ENCODE data around the gene PWWP2B.
A peak's percentile ranks its signal among the peaks of the same experiment; 100 is the strongest.

The PWWP2B gene

DNA sequence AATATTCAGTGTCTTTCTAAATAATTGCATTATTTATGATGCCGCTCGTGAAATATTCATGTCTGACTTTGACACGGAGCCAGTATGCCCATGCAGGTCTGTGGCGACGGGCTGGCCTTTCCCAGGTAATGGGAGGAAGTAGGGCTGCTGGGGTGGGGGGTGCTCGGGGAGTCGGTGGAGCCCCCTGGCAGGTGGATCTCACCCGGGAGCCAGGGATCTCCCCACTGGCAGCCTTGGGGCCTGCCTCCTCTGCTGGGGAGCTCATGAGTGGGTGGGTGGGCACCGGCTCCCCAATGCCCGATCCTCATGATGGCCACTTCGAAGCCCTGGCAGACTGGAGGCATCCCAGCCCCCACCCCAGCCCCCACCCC, 52.8 kb downstream of the PWWP2B start:
- DNase-seq = no peak

DNA sequence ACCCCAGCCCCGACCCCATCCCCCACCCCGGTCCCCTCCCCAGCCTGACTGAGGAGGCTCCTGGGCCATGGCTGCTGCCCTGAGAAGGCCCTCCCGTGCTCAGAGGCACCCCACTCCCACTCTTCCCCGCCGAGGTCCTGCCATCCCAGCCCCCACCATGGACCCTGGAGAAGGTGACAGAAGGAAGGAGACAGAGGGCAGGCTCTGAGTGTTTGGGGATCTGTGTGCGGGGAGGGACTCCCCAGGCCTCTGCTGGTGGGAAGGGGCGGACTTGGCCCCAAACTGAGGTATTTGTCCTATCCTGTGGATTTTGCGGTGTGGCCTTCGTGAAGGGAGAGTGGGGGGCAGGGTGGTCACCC, 53.4 kb downstream of the PWWP2B start:
- DNase-seq = no peak

DNA sequence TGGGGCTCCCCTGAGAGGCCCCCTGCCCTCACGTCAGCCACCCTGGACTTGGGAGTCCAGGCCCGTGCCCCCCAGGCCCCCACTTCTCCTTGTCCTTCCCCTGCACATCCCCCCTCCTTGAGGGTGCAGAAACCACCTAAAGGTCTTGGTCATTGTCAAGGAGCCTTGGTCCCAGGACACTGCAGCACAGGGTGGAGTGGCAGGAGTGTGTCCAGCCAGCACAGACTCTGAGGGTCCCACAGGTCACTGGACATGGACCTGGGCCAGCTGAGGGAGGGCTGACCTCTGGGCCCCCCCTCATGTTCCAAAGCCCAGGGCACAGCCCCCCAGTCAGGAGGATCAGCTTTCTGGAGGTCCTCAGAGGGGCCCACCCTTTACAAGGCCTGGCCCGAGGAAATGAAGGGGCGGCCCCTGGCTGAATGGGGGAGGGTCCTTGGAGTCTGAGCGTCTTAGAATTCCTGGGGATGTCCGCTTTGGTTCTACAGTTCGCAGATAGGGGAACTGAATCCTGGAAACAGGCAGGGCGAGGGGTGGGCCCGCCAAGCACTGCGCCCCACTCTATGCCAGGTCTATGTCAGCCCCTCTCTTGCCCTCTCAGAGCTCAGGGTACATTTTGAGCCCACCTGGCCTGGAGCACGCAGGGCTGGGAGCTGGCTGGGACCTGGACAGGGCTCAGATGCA, 54.0 kb downstream of the PWWP2B start:
- no peak for DNase-seq

DNA sequence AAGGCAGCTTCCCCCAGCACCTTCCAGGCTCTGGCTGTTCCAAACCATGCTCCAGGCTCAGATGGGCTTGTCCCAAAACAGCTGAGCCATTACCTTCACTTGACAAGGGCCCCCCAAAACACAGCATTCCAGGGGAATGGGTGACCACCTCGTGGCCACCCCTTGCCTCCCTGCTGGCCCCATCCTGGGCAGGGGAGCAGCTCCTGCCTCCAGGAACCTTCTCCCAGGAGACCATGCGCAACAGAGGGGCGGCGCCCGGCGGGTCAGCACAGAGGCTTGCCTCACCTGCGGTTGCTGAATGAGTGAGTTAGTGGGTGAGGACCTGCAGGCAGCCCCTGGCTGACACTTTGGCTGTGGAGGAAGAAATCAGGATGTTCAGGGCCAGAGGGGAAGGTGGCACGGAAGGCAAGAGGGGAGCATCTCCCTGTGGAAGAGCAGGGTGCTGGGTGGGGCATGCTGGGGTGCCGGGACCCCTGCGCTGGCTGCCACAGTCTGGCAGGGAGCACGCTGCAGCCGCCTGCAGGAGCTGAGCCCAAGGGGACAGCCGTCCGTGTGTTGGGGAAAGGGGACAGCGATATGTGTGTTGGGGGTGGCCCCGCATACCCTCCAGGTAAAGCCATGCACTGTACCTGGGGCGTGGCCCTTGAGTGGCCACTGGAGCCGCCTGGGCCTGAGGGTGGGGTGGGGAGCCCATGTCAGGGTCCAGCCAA, 54.7 kb downstream of the PWWP2B start:
- DNase-seq = no peak

DNA sequence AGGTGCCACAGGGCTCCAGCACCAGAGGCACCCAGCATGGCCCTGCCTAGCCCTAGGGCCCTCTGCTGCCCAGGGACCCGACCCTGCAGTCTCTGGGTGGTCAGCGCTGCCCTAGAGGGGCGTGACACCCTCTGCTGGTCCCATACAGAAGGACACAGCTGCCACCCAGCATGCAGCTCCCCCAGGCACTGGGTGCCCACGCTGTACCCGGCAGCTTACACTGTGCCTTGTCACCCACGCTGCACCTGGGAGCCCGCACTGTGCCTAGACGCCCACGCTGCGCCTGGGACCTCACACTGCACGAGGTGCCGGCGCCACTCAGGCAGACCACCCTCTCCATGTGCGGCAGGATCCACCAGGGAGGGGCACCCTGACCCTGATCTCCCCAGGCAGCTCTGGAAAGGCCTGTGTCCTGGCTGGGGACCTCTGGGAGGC, 55.2 kb downstream of the PWWP2B start:
- DNase-seq = peak; percentile 48

DNA sequence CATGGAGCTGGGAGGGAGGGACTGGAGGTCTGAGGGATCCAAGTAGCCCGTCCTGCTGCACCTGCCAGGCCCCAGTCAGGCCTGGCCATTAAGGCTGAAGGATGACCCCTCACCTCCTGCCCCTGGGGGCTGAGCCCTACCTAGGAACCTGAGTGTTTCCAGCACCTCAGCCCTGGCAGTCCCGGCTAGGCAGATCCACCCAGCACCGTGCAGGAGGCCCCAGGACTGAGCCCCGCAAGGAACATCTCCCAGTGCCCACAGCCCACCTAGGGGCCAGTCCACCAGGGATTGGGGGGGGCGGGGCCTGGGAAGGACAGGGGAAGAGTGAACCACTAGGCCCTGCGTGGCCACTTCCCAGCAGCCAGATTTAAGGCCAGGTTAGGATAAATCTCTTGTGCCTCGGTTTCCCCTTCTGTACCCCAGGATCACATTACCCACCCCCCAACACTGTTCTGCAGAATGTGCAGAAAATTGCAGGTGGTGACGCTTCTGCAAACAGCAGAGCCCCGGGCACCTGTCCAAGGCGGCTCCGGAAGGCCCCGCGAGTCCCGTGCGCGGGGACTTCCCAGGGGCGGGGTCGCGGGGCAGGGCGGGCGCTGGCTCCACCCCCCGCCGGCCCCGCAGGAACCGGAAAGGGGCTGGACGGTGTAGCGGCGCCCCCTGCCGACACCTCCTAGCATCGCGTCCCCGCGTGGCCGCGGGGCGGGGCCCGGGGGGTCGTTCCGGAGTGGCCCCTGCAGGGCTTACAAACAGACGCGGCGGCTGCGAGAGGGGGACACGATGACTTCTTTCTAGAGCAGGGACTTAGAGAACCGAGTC, 55.9 kb downstream of the PWWP2B start:
- DNase-seq = peak; percentile 95

DNA sequence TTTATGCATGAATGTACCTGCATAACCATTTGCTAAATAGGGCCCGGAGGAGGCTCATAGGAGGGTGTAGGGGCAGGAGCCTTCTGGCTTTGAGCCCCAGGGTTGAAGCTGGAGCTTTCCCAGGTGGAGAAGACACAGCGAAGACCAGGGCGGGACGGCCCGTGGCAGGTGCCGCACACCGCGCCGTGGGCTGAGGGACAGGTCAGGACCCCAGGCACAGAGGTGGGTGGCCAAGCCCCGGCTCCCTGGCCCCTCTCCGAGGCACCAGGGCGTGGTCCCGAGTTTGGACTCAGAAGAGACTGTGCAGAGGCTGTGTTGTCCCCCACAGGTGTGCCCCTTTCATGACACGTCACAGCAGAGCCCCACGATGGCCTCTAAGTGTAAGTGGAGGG, 56.5 kb downstream of the PWWP2B start:
- no peak for DNase-seq

DNA sequence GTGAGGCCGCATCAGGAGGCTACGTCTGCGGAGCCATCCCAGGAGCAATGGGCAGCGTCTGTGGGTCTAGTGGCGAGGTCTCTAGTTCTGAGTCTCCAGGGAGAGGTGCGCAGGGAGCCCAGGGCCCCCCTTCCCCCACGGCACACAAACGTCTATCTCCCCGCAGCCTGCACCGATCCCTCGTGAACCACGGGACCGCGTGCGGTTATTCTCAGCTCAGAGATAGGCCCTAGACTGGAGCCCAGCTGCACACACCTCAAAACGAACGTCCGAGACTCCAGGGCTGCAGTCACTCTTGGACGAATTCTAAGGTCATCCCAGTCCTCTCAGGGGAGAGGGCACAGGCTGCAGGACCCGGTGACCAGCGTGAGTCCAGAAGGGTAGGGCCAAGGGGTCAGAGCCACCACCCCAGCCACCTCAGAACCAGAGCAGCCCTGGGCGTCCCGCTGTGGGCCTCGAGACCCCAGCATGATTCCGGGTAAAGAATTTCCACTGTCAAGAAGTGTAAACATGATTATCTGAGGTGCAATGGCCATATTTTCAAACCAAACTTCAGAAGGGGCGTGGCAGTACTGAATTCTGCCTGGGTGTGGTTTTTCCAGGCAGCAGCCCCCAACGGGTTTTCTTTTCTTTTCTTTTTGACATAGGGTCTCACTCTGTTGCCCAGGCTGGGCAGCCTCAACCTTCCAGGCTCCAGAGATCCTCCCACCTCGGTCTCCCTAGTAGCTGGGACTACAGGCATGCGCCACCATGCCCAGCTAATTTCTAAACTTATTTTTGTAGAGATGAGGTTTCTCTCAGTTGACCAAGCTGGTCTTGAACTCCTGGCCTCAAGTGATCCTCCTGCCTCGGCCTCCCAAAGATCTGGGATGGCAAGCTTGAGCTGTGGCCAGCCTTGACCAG, 57.5 kb downstream of the PWWP2B start:
- DNase-seq = no peak

DNA sequence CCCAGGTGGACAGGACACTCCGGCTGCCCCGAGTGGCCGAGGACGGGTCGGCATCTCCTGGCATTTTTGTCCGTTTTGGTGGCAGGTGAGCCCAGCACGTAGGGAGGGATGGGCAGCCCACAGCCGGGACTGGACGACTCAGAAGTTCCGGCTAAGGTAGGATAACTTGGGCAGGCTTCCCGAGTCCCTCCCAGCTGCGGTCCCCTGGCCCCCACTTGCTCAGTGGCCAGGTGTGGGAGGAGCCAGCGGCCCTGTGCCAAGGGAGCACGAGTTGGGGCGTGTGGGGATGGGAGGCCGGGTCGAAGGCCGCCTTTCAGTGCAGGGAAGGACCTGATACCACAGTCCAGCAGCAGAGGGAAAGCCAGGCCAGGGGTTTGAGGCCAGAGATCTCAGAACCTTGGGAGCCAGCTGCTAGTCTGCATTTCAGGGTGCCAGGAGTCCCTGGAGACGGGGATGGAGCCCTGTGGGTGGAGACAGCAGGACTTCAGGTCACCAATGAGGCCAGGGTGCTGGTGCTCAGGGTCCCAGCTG, 58.5 kb downstream of the PWWP2B start:
- DNase-seq = no peak

DNA sequence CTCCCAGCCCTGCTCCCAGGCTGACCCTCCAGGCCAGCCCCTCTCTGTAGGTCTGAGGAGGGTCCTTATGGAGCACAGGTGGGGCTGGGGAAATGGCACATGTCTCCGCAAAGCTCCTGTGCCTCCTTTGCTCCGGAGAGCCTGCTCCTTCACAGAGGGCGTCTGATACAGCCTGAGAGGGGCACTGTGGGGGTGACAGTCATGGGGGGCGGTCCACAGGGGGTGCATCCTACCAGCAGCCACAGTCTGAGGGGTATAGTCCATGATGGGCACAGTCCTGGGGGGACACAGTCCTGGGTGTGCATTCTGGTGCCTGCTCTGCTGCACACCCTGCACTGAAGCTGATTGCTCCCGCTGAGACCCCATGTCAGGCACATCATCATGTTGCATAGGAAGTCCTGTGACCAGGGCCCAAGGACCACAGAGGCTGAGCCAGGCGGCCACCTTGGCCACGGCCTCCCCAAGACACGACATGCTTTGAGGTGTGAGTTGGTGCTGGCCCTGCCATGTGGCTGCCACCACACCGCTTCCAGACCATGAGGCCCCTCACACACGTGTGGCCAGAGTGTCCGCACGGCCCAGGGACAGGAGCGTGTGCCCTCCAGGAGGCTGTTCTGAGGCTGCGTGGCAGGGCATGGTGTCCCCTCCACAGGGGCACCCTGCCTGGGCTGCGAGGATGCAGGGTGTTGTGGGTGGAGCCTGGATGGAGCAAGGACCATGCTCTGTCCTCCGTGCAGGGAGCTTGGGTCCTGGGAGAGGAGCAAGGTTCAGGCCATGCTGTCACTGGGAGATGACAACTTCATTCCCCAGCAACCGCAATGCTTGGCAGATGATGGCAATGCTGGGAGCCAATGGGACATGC, 59.2 kb downstream of the PWWP2B start:
- DNase-seq = no peak

DNA sequence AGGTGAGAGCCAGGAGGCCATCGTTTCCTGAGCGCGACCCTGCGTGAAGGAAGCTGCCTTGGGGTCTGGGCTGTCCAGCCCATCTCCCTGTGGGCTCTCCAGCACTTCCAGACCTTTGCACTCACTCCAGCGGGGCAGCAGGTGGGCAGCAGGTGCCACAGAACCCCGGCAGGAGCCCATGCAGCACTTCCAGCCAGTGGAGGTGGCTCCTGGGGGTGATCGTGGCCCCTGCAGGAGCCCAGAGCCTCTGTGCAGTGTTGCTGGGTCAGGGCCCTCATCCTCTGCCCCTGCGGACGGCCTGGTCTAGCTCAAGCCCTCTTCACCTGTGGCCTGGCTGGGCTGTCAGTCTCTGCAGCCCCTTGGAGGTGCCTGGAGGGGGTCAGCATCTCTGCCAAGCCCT, 59.9 kb downstream of the PWWP2B start:
- no peak for DNase-seq

DNA sequence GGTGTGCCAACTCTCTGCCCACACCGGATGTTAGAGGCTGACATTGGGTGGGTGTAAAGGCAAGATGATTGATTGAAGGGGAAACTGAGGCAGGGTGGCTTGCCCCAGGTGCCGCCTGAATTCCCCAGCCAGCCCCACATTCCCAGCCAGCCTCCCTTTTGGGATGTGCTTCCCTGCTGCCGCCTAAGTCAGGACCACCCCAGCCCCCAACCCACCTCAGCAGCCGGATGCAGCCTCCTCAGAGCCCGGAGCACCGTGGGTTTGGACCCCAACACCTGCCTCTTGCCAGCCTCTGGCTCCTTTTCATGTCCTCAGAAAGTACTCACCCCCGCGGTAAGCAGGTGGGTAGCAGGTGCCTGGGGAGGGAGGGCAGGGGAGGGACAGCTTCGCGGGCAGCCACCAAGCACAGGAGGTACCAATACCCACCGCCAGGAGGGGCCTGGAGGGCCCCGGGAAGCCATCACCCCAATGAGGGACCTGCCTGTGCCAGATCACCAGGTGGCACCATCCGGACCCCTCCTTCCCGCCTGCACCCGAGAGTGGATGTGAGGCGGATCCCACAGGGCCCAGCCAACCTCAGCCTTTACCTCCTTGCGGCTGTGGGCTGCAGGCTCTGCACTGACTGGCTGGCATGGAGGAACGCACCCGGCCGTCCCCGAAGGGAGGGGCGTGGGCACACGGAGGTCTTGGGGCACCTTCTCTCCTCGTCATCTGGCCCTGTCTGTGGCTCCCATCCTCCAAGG, 60.5 kb downstream of the PWWP2B start:
- DNase-seq = no peak

DNA sequence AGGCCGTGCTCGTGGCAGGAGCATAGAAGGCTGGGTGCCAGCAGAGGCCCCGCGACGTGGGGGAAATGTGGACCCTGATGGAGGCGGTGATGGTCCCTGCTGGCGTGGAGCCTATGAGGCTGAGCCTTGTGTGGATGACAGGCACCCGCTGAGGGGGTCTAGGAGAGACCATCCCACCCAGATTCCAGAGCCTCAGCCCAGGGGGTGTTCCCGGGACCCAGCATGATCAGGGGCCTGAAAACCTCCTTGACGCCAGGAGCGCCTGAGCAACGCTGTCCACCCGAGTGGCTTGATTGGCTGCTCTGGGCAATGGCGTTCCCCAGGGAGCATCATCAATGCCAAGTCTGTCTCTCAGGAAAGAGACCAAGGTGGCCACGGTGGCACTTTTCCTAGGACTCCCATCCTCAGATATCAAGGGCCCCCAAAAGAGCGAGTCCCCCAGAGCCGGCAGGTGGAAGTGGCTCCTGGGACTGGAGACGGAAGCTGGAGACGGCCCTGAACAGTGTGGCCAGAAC, 61.1 kb downstream of the PWWP2B start:
- DNase-seq = no peak

DNA sequence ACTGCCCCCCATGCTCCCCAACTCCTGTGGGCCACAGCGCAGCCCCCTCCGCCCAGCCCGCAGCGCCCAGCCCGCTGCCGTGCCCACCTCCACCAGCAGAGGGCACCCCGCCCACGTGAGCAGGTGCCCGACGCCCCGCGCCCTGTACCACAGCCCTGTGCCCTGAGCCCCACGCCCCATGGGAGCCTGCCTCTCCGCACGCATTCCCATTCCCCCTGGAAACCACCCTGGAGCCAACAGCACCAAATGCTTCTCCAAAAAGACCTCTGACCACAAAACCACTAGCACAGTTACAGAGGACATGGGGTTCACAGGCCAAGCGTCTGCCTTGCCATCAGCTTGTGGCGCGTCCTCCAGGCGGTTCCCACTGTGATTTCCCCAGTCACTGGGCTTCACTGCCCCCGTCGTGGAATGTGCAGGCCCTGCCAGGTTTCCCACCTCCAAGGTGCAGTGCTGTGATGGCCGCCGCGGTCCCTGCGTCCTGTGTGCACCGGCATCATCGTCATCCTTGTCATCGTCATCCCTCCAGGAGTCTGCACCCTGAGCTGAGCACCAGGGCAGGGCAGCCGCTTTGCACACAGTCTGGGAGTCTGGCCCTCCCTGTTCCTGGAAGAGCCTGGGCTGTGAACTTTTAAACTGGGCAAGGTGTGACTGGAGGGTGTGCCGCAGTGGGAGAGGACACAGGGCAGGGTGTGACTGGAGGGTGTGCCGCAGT, 61.7 kb downstream of the PWWP2B start:
- peak; percentile 80 for DNase-seq

DNA sequence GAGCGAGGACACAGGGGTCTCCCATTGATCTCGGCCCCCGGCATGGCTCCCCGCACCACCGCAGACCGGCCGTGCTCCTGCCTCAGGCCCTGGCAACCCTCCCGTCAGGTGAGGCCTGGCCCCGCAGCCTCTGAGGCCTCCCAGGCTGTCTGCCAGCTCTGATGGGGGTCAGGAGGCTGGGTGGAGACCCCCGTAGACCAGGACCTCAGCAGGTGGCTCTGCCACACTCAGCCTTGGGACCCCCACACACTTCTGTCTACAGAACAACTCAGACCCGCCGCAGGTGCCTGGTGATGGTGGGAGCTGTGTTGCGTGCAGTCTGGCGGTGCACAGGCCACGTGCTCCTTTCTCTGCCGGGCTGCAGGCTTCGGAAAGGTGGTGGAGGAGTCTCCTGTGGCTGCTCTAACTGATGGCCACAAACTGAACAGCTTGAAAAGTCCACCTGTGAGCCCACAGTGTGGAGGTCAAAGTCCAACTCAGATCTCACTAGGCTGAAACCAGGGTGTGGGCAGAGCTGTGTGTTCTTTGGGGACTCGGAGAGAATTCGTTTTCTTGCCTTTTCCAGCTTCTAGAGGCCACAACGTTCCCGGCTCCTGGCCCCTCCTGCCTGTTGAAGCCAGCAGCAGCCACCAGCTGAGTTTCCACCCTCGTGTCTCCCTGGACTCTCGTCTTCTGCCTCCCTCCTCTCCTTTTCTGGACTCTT, 62.5 kb downstream of the PWWP2B start:
- DNase-seq = no peak

DNA sequence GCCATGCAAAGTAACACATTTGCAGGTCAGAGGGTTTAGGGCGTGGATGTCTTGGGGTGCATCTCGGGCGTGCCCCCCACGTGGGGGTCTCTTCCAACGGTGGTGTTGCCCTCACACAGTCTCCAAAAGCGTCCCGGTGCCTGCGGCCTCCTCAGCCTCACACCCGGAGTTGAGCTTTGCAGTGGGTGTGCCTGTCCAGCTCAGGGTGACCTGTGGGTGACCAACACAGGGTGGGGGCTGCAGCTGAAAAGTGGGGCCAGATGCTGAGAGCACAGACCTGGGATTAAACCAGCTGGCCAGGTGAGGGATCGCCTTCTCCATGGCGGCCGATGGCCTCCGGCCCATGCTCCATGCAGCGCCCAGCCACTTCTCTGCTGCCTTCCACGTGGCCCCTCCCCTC, 63.1 kb downstream of the PWWP2B start:
- DNase-seq = no peak

DNA sequence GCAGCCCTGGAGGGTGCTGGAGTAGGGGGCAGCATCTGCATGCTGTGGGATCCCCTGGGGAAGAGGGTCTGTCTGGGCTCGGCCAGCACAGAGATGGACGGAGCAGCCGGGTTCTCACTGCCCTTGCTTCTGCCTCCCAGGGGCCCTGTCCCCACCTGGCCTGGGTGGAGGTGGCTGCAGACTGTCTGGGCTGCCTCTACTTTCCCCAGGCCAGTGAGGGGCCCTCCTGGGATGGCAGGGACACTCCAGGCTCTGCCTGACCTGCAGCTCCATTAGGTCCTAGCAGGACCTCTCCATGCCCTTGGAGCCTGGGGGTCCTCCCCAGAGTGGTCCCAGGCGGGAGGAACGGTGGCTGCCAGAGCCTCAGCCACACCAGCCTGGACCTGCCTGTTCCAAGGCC, 63.7 kb downstream of the PWWP2B start:
- no peak for DNase-seq

DNA sequence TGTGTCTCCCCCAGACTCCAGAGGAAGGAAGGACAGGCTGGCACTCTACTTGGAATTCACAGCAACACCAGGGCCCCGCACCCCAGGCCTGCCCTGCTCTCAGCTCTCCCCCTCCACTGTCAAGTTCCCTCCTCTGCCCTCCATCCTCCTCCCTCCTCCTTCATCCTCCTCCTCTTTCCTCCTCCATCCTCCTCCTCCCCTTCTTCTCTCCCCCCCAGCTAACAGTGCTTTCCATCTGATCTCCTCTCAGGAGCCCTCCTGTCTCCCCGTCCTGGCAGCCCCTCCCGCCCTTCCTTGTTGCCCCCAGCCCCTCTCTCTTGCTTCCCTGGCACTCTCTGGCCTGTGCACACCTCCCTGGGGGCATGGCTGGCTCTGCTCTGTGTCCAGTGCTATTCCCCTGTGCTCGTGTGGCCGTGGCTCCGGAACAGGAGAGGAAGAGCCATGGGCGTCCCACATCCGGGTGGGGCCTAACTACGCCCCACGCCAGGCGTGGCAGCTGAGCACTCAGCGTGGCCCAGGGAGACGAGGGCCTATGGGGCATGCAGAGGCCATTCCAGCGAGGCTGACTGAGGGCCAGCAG, 64.2 kb downstream of the PWWP2B start:
- no peak for DNase-seq

DNA sequence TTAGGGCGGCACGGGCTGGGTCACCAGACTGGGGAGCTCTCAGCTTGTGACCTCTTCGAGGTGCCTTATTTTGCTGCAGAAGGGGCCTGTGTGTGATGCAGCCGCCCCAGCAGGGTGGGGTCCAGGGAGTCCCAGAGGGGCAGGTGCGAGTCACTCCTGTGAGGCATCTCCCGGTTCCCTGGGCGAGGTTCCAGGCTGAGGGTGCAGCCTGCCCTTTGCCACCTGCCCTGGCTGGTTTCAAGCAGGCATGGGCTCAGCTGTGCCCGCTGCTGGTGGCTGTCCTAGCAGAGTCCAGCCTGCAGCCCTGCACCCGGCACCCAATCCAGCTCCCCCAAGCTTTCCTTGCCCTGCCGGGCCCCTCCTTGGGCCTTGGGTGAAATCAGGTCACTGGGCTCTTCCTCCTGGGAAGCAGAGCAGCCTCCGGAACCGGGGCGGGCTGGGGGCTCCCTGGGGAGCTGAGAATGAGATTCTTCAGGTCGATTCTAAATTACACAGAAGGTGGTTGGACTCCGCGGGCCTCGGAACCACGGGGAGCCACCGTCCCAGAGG, 64.8 kb downstream of the PWWP2B start:
- no peak for DNase-seq

Measured in CD4-positive, alpha-beta T cell treated with Interleukin-17A for 4 hours (primary cell).